B cell (primary cell): Measurements from ENCODE around the gene PWWP2B. TPM values are rescaled to one million over a fixed set of nuclear protein-coding genes. Genes with fewer than 3 reads are reported as not detected.

ENCODE experiments used
- ATAC-seq: fragments of 200-7000 bp; cut with Tn5 transposase; one replicate; pipeline ENCODE4 v1.10.0; 2021; ENCODE audit warnings: low read depth, mild to moderate bottlenecking, moderate number of reproducible peaks, moderate library complexity
- CTCF ChIA-PET: fragments of 350-600 bp; sonication (Branson Sonifier 250); formaldehyde crosslinking; loops from one replicate; lab custom pipeline; 2021; ENCODE audit warnings: antibody characterized with exemption, inconsistent platforms; lab: Charles Lee
- POLR2A ChIA-PET: fragments of 350-600 bp; sonication (Branson Sonifier 250); formaldehyde crosslinking; loops from one replicate; lab custom pipeline; 2021; ENCODE audit warnings: antibody characterized with exemption; lab: Charles Lee
- DNase-seq: peaks from one replicate; pipeline ENCODE4 v3.0.0; 2013
- H2AFZ ChIP-seq: 2 replicates; pipeline ENCODE4 v1.6.1; 2012; ENCODE audit warnings: mild to moderate bottlenecking, low read depth, low read length; ENCODE audit not compliant: insufficient read depth, poor library complexity, severe bottlenecking
- H3K27ac ChIP-seq, 2 donors: 1 replicate in 1 of 2; 2 replicates in 1 of 2; pipeline ENCODE4 v1.5.1; 2012 to 2013; ENCODE audit warnings: low read length in 2 of 2, mild to moderate bottlenecking in 2 of 2, moderate library complexity in 1 of 2
- H3K27me3 ChIP-seq, 4 experiments: fragments of 200-600 bp in 1 of 4; sonication (generic) in 1 of 4; replicated peaks in 1 of 4; 1 replicate in 2 of 4; 2 replicates in 2 of 4; pipeline versions ENCODE4 v1.6.1 to v1.7.0; 2013 to 2016; ENCODE audit warnings: low read length in 3 of 4, mild to moderate bottlenecking in 2 of 4, mixed read lengths in 1 of 4, moderate library complexity in 1 of 4; ENCODE audit not compliant: insufficient read depth in 4 of 4, control insufficient read depth in 3 of 4; ENCODE audit errors: control extremely low read depth in 1 of 4
- H3K36me3 ChIP-seq, 2 experiments: replicated peaks in 1 of 2; 1 replicate in 1 of 2; 2 replicates in 1 of 2; pipeline versions ENCODE4 v1.6.1 to v1.7.1; 2013; ENCODE audit warnings: low read length in 1 of 2; ENCODE audit not compliant: insufficient read depth in 2 of 2, control insufficient read depth in 1 of 2; ENCODE audit errors: control extremely low read depth in 1 of 2, extremely low read depth in 1 of 2
- H3K4me1 ChIP-seq, 2 donors: fragments of 200-600 bp in 1 of 2; sonication (generic) in 1 of 2; 1 replicate in 1 of 2; 2 replicates in 1 of 2; pipeline versions ENCODE4 v1.5.1 to v1.6.1; 2013 to 2017; ENCODE audit warnings: low read length in 2 of 2; ENCODE audit not compliant: control insufficient read depth in 2 of 2, insufficient read depth in 2 of 2
- H3K4me2 ChIP-seq: replicated peaks from 2 replicates; pipeline ENCODE3; 2012; ENCODE audit warnings: mild to moderate bottlenecking, low read depth, low read length; ENCODE audit not compliant: poor library complexity, severe bottlenecking
- H3K4me3 ChIP-seq, 5 experiments: fragments of 200-600 bp in 1 of 5; sonication (generic) in 1 of 5; 1 replicate in 3 of 5; 2 replicates in 2 of 5; pipeline versions ENCODE4 v1.5.1 to v1.7.0; 2011 to 2016; ENCODE audit warnings: low read length in 4 of 5, mild to moderate bottlenecking in 4 of 5, low read depth in 2 of 5, control low read depth in 1 of 5, moderate library complexity in 1 of 5; ENCODE audit not compliant: insufficient read depth in 1 of 5; ENCODE audit errors: control extremely low read depth in 1 of 5, extremely low read depth in 1 of 5
- H3K79me2 ChIP-seq: fragments of 200-600 bp; sonication (generic); one replicate; pipeline ENCODE4 v1.6.0; 2016; ENCODE audit warnings: low read length; ENCODE audit not compliant: control insufficient read depth, insufficient read depth
- H3K9ac ChIP-seq: fragments of 200-600 bp; sonication (generic); 2 replicates; pipeline ENCODE4 v1.6.1; 2017; ENCODE audit warnings: mild to moderate bottlenecking, low read length, moderate library complexity
- H3K9me3 ChIP-seq, 3 donors: one replicate each; pipeline versions ENCODE4 v1.6.1 to v1.7.1; 2013; ENCODE audit warnings: low read length in 2 of 3; ENCODE audit not compliant: control insufficient read depth in 2 of 3, insufficient read depth in 1 of 3; ENCODE audit errors: control extremely low read depth in 1 of 3
- H4K20me1 ChIP-seq: 2 replicates; pipeline ENCODE4 v1.6.0; 2012; ENCODE audit warnings: mild to moderate bottlenecking, low read length; ENCODE audit not compliant: insufficient read depth, control insufficient read depth, poor library complexity, severe bottlenecking
- H3K27ac Mint-ChIP-seq: one replicate; pipeline ENCODE4 v1.8.0; 2021; ENCODE audit warnings: mixed read lengths
- H3K27me3 Mint-ChIP-seq: one replicate; pipeline ENCODE4 v1.8.0; 2021; ENCODE audit warnings: mixed read lengths
- H3K4me1 Mint-ChIP-seq: one replicate; pipeline ENCODE4 v1.8.0; 2021; ENCODE audit warnings: mixed read lengths
- H3K4me3 Mint-ChIP-seq: one replicate; pipeline ENCODE4 v1.8.0; 2021; ENCODE audit warnings: mixed read lengths
- H3K9me3 Mint-ChIP-seq: one replicate; pipeline ENCODE4 v1.8.0; 2022; ENCODE audit warnings: mixed read lengths; ENCODE audit not compliant: insufficient read depth
- EZH2 ChIP-seq: IDR thresholded peaks from 2 replicates; pipeline ENCODE4 v1.6.1; 2012; ENCODE audit warnings: borderline replicate concordance, low read depth, mild to moderate bottlenecking, moderate library complexity, low read length; ENCODE audit not compliant: insufficient read depth, poor library complexity, severe bottlenecking
- WGBS: methylation state at CpG from one replicate; pipeline ENCODE4 v1.1.5; 2013; ENCODE audit warnings: missing lambda C conversion rate; ENCODE audit not compliant: insufficient coverage; 5-methylcytosine and 5-hydroxymethylcytosine counted together
- intact Hi-C: fragments of 100-400 bp; cut with micrococcal nuclease; formaldehyde crosslinking; loops from one replicate; pipeline ENCODE4 v1.10.0; 2022
- polyA plus RNA-seq: library from polyadenylated mRNA; depleted of rRNA; stranded (reverse); fragments of >200 nt; gene quantifications from 2 replicates; pipeline ENCODE4 v1.2.3, GENCODE V29; 2012
- total RNA-seq, 2 donors: library from RNA; stranded (reverse); fragments of 120-200 nt in 1 of 2; gene quantifications; 1 replicate in 1 of 2; 2 replicates in 1 of 2; pipeline versions ENCODE4 v1.2.3 to v1.2.4, GENCODE V29; 2013 to 2022
- TF ChIP-seq, protein P1 (sequence below): fragments of 200-600 bp; IDR thresholded peaks from one replicate; pipeline ENCODE4 v1.8.0; 2022; ENCODE audit warnings: antibody characterized with exemption, mild to moderate bottlenecking

The PWWP2B gene
- total and polyA plus RNA-seq, 2 donors (not counting 1 experiment from before 2014, with no cell fraction given): 13.6 to 34.4 TPM

DNA sequence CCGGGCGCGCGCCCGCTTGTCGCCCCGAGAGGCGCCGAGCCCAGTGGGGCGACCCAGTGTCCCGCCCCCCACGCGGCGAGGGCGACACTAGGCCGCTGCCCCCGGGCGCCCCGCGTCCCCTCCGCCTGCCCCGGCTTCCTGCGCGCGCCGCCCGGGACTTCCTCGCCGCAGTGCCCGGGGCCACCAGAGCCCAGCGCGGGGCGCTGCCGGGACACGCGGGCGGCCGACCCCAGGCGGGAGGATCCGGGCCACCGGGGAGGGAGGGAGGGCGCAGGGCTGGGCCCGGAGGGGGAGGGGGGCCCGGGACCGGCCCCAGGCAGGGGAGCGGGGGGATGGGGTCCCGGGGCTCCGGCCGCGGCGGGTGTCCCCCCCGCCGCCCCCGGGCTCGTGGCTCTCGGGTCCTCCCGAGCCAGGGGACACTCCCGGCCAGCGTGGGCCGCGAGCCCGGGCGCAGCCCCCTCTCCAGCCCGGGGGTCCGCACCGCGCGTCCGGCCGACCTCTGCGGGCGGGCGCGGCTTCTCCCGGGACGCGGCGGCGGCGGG, 435 bp upstream of the PWWP2B start:
- no peak overlapping the region for H3K4me3 Mint-ChIP-seq
- H3K79me2 ChIP-seq: peaks cover 32% of the 10 kb centered on the region
- H3K27me3 ChIP-seq: no peaks in the 10 kb centered on the region
- peaks cover 26% of the 10 kb centered on the region for H4K20me1 ChIP-seq
- no peak overlapping the region for H3K27ac Mint-ChIP-seq
- H2AFZ ChIP-seq: peak overlapping the region; percentile 55
- ChIA-PET CTCF (interaction anchor here (0.6 to 2.1 kb wide), 2 partner anchors 24 to 50 kb away, joined by 3 to 10 read pairs; no protein-coding TSS in a partner anchor), POLR2A (interaction anchor here (0.5 to 2.2 kb wide), 5 partner anchors 21 to 56 kb away, joined by 3 to 29 read pairs (median 7); no protein-coding TSS in a partner anchor)
- peak overlapping the region; percentile 75 to 89 for H3K27ac ChIP-seq
- DNase-seq (peak; percentile 86), ATAC-seq (peak; percentile 69)
- H3K9ac ChIP-seq: peak overlapping the region; percentile 74
- WGBS: 1% methylated on average over 79 of the region's 80 CpGs
- intact Hi-C loops: loop anchor here (1.0 to 5.0 kb wide), 7 partner anchors 8 to 241 kb away; partner anchors contain the start of genes INPP5A and LRRC27
- H3K4me1 Mint-ChIP-seq: peaks cover 58% of the 10 kb centered on the region
- H3K4me2 ChIP-seq: peak overlapping the region; percentile 96
- TF ChIP-seq, protein P1, sequence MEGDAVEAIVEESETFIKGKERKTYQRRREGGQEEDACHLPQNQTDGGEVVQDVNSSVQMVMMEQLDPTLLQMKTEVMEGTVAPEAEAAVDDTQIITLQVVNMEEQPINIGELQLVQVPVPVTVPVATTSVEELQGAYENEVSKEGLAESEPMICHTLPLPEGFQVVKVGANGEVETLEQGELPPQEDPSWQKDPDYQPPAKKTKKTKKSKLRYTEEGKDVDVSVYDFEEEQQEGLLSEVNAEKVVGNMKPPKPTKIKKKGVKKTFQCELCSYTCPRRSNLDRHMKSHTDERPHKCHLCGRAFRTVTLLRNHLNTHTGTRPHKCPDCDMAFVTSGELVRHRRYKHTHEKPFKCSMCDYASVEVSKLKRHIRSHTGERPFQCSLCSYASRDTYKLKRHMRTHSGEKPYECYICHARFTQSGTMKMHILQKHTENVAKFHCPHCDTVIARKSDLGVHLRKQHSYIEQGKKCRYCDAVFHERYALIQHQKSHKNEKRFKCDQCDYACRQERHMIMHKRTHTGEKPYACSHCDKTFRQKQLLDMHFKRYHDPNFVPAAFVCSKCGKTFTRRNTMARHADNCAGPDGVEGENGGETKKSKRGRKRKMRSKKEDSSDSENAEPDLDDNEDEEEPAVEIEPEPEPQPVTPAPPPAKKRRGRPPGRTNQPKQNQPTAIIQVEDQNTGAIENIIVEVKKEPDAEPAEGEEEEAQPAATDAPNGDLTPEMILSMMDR: peak; percentile 39
- TF ChIP-seq EZH2: no peak
- no peaks in the 10 kb centered on the region for H3K36me3 ChIP-seq
- no peaks in the 10 kb centered on the region for H3K27me3 Mint-ChIP-seq
- peaks cover 6% of the 10 kb centered on the region for H3K9me3 Mint-ChIP-seq
- H3K4me1 ChIP-seq: peaks cover 65 to 69% of the 10 kb centered on the region in 2 donors
- H3K9me3 ChIP-seq: no peaks in the 10 kb centered on the region
- peak overlapping the region in 4 of 5 experiments; percentile 49 to 73 (median 61) for H3K4me3 ChIP-seq
